Activated CD4-positive, CD25-positive, alpha-beta regulatory T cell treated with anti-CD3 and anti-CD28 coated beads, Interleukin-2, amount 50 U/mL, for 16 hours (primary cell): ENCODE measurements around the gene UBA52.

Experiments
- DNase-seq: peaks from one replicate; pipeline ENCODE4 v3.0.0-alpha.2; 2020; ENCODE audit warnings: low read depth, low spot score

UBA52 gene

DNA sequence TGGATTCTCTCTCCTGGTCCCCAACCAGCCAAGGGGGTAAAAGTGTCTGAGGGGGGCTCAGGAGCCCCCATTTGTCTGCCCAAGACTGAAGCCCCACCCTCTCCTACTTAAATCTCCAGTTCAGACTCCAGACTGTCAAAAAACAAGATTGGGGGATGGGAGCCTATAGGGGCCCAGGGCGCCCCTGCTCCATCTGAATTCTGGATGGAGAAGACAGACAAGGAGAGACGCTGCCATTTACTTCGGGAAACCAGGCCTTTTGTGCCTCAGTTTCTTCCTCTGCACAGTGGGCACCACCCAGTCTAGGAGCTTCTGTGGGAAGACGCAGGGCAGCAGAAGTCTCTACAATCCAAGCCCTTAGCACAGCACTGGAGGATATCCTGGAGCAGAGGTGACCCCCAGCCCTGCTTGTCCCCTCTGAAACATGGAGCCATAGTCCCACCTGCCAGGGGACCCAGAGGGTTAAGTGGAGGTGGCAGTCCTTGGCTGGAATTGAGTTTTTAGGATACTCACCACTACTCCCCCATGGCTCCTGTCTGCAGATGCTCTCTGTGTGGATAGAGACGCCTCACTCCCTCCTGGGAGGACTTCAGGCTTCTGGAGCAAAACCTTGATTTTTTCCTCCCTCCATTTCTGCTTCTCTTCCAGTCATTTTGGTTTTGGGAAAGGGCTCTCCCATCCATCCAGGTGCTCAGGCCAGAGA, 36.6 kb downstream of the UBA52 start:
- no peak for DNase-seq

DNA sequence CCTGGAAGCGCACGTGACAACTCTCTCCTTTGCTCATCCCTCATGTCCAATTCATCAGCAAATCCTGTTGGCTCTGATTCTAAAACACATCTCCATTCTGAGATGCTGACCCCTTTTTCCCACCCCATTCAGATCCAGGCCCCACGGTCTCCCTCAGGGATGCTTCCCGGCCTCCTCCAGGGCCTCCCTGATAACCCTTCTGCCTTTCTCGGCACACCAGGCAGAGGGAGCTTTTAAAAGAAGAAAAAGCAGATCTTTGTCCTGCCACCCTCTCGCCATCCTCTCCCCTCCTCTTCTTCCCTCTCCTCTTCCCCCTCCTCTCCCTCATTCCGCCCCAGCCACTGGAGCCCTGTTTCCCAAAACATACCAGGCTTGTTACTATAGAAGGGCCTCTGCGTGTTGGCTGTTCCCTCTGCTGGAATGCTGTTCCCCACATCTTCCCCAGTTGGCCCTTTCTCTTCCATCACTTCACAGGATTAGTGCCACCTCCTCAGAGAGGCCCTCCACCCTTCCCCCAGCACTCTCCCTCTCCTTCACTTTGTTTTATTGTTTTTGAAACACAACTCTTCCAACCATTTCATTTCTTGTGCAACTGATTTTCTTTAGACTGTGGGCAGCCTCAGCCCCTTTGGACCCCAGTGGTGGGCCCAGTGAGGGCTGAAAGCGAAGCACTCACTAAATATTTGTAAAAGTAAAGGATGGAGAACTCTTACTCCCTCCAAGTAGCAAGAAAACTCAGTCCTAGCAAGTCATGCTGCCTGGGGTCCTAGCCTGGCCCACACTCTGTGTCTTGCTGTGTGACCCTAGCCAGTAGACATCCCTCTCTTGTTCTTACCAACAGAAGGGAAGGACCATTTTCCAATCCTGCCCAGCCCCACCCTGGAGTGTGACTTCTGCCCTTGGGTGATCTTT, 37.4 kb downstream of the UBA52 start:
- DNase-seq, result no peak

DNA sequence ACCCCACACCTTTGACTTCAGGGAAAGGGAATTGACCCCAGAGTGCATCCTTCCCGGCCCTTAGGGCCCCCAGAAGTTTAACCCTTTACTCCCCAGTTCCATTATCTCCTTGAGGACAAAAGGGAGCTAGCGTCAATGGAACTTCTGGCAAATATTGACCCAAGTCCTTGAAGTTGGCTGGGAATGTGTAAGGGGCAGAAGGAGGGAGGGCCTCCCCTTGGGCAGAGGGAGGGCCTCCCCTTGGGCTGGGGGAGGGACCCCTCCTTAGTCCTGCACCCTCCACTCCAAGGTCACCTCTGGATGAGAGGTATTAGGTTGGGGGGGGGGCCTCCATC, 38.0 kb downstream of the UBA52 start:
- no peak for DNase-seq

DNA sequence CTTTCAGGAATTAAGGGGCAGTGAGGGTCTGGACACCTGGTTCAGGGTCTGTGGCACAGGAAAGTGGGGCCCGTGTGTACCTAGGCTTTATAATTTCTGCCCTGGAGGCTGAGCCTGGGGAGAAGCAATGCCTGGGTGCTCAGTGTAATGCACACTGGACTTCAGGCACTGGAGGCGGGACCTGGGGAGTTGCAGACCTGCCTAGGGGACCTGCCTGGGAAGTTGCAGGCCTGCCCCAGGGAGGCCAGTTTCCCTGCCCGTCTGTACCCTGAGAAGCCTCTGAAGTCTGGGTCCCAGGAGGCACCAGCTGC, 38.5 kb downstream of the UBA52 start:
- no peak for DNase-seq

DNA sequence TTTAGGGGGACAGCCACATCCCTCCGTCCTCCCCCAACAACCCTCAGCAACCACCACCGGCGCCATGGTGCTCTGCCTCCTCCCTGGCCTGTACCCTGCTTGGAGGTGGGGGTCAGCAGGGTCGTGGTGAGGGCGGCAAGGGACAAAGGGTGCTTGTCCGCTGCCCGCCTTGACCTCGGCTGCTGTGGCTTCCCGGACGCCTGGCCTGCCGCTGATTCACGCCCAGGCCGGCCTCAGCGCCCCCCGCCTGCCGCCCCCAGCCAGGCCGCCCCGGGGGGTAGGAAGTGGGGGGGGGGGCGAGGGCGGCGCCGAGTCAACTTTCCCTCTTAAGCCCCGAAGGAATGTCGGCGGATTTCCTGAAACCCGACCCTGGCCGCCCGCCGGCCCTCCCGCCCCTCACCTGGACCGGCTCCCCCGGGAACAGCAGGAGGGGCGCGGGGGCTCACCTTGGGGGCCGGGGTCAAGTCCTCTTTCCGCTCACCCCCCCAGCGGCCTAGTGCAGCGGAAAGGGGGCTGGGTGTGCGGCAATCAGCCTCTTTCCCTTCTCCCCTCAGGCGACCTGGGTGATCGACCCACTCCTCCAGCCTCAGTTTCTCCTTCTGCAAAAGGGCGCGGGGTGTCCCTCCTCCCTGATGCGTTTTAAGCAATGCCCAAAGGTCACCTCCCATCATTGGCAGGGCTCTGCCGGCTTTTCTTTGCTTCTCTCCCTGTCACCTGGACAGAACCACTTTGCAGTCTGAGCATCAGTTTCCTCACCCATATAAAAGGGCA, 39.1 kb downstream of the UBA52 start:
- no peak for DNase-seq

DNA sequence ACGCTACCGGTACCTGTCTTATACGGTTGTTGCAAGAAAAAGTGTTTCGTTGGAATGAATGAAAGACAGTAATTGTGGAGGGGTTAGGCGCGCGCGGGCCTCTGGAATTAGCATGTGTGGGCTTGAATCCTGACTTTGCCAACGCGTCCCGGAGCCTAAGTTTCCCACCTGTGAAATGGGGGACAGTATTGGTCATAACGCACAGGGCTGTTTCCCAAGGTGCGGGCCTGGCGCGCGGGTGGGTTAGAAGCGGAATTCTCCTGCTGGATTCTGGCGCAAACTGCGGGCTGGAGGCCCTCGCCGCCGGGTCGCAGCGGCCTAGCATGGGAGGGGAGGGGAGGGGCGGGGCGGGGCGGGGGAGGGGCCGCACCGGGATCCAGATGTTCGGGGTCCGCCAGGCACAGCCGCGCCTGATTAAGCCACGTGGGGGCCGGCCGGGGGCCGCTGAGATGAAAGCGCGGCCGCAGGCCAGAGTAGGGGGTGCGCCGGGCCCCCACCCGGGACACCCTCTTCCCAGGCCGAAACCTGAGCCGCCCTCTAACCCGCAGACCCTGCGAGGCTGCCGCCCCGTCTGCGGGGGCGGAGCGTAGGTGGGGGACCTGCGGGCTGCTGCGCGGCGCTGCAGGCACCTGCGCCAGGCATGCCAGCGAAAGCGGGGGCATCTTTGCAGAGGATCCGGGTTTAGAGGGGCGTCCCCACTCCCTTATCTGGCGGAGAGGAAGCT, 39.8 kb downstream of the UBA52 start:
- DNase-seq, result no peak

DNA sequence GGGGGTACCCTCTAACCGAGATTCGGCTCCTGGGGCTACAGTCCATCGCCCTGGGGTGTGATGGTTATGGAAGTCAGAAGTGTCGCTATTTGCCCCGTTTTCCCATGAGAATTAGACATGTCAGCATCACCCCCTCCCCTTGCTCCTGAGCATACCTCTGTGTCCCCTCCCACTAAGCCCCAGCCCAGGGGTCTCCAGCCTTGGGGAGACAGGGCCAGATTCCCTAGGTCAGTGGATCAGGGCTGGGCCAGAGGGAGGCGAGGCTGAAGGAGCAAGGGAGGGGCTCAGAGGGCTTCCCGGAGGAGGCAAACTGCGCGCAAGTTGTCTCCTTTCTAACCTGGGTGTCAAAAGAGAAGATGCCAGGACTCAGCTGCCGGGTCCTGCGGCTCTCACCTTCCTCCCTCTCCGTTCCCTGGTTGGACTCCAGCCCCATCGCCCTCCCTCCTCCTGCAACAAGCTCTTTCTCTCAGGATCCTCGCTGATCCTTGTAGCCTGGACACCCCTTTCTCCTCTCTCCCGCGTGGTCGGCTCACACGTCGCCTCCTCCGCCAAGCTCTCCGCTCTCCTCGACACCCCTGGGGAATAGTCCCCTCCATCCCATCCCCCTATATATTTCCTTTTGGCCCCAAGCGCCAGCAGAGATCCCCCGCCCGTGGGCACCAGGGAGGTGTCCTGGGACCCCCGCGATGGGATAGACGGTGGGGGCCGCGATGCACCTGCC, 40.6 kb downstream of the UBA52 start:
- DNase-seq, result no peak

DNA sequence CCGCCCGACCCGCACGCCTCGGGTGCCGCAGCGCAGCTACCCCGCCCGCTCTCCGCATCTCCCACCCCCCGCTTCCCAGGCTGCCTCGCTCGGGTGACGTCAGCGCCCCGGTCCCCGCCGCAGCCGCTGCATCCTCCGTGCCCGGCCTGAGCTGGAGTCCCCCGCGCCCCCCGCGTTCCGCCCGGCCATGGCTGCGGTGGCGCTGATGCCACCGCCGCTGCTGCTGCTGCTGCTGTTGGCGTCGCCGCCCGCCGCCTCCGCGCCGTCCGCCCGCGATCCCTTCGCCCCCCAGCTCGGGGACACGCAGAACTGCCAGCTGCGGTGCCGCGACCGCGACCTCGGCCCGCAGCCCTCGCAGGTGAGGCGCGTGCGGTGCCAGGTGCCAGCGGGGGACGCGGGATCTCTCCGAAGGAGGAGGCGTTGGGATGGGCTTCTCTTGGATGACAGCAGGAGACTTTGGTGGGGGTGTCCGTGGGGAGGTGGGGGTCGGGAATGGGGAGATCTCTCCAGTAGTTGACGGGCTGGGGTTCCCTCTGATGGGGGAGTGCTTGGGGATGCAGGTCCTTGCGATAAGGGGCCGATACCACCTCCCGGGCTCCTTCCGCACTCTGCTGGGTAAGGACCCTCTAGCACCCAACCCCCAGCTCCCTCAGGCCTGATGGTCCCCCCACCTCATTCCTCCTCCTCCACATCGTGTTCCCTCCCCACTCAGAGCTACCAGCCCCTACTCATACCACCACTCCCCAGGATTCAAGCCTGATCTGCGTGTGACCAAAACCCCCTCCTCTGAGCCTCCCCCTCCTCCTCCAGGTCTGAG, 41.3 kb downstream of the UBA52 start, which contains the start of gene TMEM59L:
Gene TMEM59L, plus strand, starts transcription at position 99 of the 817 bp plus-strand sequence. Its CDS starts 89 bp downstream, at position 188.
- no peak for DNase-seq

DNA sequence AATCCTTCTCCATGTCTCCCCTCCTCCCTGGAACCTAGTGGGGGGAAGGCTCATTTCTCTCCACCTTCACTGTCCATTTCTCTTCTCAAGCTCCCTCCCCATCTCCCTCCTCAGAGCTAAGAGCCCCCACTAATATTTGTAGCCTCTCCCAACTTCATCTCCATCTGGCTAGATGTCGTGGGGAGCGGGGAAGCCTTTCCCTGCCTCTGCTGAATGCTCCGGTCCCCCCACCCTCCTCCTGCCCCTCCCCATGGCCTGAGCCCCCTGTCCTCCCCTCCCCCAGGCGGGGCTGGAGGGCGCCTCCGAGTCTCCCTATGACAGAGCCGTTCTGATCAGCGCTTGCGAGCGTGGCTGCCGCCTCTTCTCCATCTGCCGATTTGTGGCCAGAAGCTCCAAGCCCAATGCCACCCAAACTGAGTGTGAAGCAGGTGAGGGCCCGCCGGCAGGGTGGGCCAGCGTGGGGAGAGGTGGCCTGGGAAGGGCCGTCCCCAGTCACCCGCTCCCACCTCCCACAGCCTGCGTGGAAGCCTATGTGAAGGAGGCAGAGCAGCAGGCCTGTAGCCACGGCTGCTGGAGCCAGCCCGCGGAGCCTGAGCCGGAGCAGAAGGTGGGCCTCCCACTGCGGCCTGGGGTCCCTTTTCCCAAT, 42.1 kb downstream of the UBA52 start:
- no peak for DNase-seq

DNA sequence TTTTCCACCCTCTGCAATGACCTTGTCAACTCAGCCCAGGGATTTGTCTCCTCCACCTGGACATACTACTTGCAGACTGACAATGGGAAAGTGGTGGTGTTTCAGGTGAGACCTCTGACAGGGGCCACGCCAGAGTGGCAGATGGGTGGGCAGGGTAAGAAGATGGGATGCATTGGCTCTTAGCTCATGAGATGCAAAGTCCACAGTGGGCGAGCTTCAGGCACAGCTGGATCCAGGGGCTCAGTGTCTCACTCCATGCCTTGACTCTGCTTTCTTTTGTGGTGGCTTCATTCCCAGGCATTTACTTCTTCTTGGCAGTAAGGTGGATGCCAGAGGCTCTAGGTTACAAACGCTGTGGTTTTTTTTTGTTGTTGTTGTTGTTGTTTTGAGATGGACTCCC, 44.4 kb downstream of the UBA52 start:
- no peak for DNase-seq

DNA sequence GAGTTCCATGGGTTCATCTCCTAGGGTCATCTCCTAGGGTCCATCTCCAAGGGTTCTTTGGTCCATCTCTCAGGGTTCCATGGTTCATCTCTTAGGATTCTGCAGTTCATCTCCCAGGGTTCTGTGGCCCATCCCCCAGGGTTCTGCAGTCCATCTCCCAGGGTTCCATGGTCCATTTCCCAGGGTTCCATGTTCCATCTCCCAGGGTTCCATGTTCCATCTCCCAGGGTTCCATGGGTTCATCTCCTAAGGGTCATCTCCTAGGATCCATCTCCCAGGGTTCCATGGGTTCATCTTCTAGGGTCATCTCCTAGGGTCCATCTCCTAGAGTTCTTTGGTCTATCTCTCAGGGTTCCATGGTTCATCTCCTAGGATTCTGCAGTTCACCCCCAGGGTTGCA, 45.9 kb downstream of the UBA52 start:
- DNase-seq, result no peak

DNA sequence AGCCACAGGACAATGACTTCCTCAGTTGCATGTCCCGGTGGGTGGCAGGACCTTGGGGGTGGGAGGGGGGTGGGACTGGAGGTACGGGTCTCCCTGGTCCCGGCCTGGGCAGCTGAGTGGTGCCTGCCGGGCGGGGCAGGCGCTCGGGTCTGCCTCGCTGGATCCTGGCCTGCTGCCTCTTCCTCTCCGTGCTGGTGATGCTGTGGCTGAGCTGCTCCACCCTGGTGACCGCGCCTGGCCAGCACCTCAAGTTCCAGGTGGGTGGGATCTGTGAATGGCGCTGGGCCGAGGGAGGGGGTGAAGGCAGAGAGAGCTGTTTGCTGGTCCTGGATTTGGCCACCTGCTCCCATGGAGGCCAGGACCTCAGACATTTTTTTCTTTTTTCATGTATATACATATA, 46.6 kb downstream of the UBA52 start:
- DNase-seq, result no peak

DNA sequence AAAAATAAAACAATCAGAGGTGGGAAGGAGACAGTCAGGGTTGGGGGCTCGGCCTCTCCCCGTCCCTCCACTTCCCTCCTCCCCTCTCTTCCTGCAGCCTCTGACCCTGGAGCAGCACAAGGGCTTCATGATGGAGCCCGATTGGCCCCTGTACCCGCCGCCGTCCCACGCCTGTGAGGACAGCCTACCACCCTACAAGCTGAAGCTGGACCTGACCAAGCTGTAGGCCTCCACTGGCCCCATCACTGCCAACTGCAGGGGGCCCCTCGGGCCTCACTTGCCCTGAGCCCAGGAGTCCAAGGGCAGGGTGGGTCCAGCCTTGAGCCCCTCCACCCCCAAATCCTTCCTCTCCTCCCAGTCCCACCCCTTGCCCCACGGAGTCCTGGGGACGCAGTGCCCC, 48.7 kb downstream of the UBA52 start:
- no peak for DNase-seq

DNA sequence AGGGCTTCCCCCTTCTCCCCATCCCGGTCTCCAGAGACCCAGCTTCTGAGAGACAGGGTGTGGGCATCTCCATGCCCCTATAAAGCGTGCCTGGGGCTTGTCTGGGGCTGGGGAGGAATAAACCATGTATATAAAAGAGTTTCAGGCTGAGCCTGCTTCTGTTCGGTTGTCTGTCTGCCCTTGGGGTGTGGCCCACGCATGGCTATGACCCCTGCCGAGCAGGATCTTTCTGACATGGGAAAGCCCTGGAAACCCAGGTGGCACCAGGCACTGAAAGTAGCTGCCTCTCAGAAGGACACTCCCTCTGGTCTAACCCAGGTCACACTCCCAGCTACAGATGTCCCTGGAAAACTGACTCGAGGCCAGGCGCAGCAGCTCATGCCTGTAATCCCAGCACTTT, 49.2 kb downstream of the UBA52 start:
- no peak for DNase-seq

DNA sequence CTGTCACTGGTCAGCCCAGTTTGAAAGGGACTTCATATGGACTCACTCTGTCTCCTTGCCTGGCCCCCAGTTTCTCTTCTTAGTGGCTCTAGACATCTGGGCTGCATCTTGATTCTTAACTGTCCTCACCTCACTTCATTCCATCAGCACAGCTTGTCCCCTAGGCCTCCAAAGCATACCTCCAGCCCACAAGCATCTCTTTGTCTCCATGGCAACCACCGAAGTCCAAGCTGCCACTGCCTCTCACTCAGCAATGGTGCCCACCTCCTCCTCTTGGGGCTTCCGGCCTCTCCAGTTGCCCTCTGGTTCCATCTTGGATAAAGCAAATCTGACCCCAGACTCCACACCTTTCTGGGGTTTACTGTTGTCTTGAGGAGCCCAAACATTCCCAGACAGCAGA, 55.2 kb downstream of the UBA52 start:
- no peak for DNase-seq
